ENCODE measurements around the gene SPAG17.
"Not testable (repeated sequence)": the region's sequence is repeated elsewhere in the genome, so short reads cannot be mapped to it uniquely, and the experiment has no call there.

The SPAG17 gene

GRCh38 chr1:117967477-117967876 is 217.6 kb downstream of the SPAG17 start:
- no peak for DNase-seq

DNA sequence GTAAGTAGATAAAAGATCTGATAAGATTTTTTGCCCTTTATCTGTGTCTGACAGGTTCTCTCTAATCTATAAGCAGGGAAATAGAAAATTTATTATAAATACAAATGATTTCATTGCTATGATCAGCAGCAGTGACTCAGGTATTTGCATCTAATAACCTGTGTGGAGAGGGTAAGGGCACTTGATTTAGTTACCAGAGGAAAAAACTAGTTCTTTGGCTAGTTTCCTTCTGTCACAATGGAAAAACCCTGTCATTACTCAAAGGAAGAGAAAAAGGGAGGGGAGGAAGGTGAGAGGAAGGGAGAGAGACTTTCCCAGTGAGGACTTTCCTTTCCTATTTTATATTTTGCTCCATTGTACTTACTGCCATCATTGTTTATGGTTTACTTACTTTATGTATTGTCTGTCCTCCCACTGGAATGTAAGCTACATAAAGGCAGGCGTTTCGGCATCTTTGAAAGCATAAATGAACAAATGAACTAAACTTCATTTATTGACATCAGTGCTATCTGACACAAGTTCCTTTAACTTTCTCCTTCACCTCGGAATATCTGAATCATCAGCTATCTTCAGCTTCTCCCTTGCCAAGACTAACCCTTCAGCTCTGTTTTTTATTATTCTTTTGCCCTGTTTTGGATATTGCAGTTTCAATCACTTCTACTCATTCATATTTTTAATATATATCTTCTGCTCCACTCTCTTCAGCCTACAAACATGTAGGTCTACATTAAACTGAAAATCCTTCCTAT is 220.6 kb downstream of the SPAG17 start:
- DNase-seq, result no peak

GRCh38 chr1:117959364-117959763 is 225.7 kb downstream of the SPAG17 start:
- no peak for DNase-seq

- no peak for DNase-seq
Observed at GRCh38 chr1:117952386-117952785, 232.6 kb downstream of the SPAG17 start.

GRCh38 chr1:117942293-117942692 is 242.7 kb downstream of the SPAG17 start:
- no peak for DNase-seq

DNA sequence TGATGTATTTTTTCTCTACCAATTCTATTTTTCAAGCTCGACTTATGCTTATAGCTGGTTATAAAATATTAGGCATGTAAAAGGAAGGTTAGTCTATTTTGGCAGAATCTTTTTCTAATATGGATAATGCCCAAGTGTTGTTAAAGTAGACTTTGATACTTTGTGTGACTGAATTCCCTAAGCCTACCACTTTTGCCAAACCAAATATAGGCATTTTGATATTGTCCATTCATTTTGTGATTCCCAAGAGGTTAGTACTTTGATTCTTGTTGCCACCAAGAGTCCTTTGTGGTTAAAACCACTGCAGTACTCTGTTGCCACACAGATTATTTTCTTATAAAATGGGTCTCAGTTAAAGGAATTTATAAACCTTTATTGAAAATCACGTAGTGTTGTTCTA is 251.3 kb downstream of the SPAG17 start:
- DNase-seq, result no peak

- DNase-seq, result no peak
Observed at GRCh38 chr1:117932576-117932975, 252.5 kb downstream of the SPAG17 start.

GRCh38 chr1:117930484-117930883 is 254.5 kb downstream of the SPAG17 start:
- DNase-seq, result no peak

GRCh38 chr1:117930173-117930447 is 254.9 kb downstream of the SPAG17 start:
- DNase-seq, result no peak

GRCh38 chr1:117929343-117930172 is 255.5 kb downstream of the SPAG17 start, which contains the start of the genes GDAP2 and WDR3:
TSS of gene GDAP2 (minus strand) at chr1:117929621. CDS start at chr1:117920357, 9,264 bp downstream.
TSS of gene WDR3 (plus strand) at chr1:117929739. CDS start at chr1:117933320, 3,581 bp downstream.
- DNase-seq, result peak; percentile 91

DNA sequence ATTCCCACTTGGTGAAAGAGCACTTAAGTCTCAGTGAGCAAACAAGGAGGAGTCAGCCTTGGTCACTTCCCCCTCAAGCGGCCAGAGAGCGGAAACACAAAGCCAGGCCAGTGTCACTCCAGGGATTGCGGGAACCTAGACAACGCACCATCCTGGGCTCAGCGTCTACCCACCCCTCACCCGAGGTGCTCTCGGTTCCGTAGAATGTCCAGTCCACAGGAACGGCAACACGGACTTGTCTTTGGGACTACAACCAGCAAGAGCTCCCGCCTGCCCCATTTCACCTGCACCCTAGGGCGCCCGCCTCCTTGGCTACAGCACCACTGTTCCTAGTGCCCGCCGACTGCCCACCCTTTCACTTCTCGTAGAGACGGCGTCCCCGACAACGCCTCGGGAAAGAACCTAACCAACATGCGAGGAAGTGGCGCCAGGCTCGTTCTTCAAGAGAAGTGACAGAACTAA is 256.1 kb downstream of the SPAG17 start:
- DNase-seq, result peak; percentile 16

- DNase-seq, result no peak
Observed at GRCh38 chr1:117925981-117926380, 259.0 kb downstream of the SPAG17 start.

GRCh38 chr1:117922717-117923116 is 262.3 kb downstream of the SPAG17 start:
- DNase-seq, result not testable (repeated sequence)

- no peak for DNase-seq
Observed at GRCh38 chr1:117921991-117922390, 263.0 kb downstream of the SPAG17 start.

- no peak for DNase-seq
Observed at GRCh38 chr1:117919376-117919775, 265.7 kb downstream of the SPAG17 start.

- no peak for DNase-seq
Observed at GRCh38 chr1:117911051-117911450, 274.0 kb downstream of the SPAG17 start.

GRCh38 chr1:117905019-117905418 is 280.0 kb downstream of the SPAG17 start:
- DNase-seq, result no peak

DNA sequence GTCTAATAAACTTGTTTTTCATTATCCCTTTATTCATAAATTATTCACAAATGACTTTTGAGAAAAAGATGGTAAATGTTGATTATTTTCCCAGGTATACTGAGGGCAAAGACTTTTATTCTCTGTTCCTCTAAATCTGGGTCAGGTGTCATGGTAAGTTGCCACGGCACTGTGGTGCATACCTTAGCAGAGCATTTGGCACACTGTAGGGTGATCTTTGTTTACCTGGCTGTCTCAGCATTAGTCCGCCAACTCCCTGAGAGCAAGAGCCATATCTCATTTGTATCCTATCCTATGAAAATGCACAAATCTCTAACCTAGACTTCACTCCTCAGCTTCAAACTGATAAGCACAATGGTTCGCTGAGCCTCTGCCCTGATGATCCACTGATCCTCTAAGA is 280.5 kb downstream of the SPAG17 start:
- DNase-seq, result no peak

Data from stimulated activated CD4-positive, alpha-beta T cell treated with anti-CD3 and anti-CD28 coated beads, Interleukin-12 subunit alpha, Interleukin-12 subunit beta, amount 100 ng/mL, for 4 hours (primary cell).